Central memory CD8-positive, alpha-beta T cell (primary cell): ENCODE data around the gene FOXN3.

Experiments used
- ATAC-seq: fragments of 150-1000 bp; cut with Tn5 transposase; replicated peaks from 2 replicates; pipeline ENCODE4 v1.10.0; 2022; ENCODE audit warnings: mild to moderate bottlenecking, moderate FRiP score, moderate number of reproducible peaks; ENCODE audit not compliant: poor library complexity, severe bottlenecking; ENCODE audit errors: extremely low read depth
- DNase-seq, 2 donors: peaks; one replicate each; pipeline ENCODE4 v3.0.0; 2021; ENCODE audit warnings: low spot score in 2 of 2
- H3K27ac Mint-ChIP-seq: one replicate; pipeline ENCODE4 v1.8.0; 2022; ENCODE audit warnings: low read depth, mild to moderate bottlenecking, moderate library complexity, mixed read lengths
- H3K27me3 Mint-ChIP-seq: one replicate; pipeline ENCODE4 v1.8.0; 2022; ENCODE audit warnings: mixed read lengths
- H3K36me3 Mint-ChIP-seq: one replicate; pipeline ENCODE4 v1.8.0; 2022; ENCODE audit warnings: mild to moderate bottlenecking, moderate library complexity, mixed read lengths; ENCODE audit not compliant: insufficient read depth
- H3K4me1 Mint-ChIP-seq: one replicate; pipeline ENCODE4 v1.8.0; 2022; ENCODE audit warnings: mixed read lengths
- H3K4me3 Mint-ChIP-seq: one replicate; pipeline ENCODE4 v1.8.0; 2022; ENCODE audit warnings: mild to moderate bottlenecking, moderate library complexity, mixed read lengths
- H3K9me3 Mint-ChIP-seq: one replicate; pipeline ENCODE4 v1.8.0; 2022; ENCODE audit warnings: mixed read lengths

FOXN3 gene

DNA sequence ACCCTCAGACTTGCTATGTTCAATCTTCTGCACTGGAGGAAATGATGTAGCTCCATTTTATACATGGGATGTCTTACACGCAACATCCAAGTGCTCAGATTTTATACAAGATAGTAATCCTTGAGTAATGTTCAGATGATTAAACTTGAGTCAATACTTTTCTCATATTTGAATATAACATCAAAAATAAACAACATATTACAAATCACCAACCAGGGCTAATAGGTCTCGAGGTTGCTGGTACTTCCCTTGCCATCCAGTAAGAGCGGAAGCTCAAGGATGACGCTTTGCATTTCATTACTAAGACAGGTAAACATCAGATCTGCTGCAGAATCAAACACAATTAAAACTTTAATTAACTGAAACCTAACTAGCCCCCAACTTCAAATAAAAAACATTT lies 97.3 kb downstream of the FOXN3 start:
- no peaks in the 10 kb centered on the region for H3K9me3 Mint-ChIP-seq
- H3K27ac Mint-ChIP-seq, result no peak overlapping the region
- DNase-seq (no peak), ATAC-seq (no peak)
- H3K36me3 Mint-ChIP-seq, result peaks cover 8% of the 10 kb centered on the region
- H3K4me3 Mint-ChIP-seq, result no peak overlapping the region
- peaks cover 71% of the 10 kb centered on the region for H3K4me1 Mint-ChIP-seq
- no peaks in the 10 kb centered on the region for H3K27me3 Mint-ChIP-seq

DNA sequence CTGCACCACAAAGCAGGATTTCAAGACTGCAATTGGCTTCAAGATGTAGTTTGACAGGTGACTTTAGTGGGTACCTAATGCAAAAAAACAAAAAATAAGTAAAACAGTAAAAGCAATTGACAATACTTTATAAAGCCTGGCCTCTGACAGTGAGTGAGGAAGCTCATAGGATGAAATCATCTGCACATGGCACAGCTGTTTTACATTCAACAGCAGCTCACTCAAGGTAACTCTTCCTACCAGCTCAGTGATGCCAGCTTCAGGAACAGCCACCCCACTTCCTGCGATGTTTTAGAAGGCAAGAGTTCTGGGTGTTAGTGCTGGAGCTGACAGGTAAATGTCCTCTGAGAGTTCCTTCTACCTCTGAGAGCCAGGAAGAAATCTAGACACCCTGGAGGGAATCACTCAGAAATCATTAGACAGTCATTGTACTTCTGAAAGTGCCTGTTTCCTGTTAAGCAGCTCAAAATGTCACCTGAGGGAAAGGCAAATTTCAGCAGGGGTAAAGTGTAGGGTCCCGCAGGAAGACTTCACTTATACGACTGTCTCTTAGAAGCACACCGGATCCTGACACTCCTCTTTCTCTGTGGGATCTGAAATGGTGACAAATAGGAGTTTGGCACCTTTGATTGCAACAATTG lies 99.9 kb downstream of the FOXN3 start:
- no peak overlapping the region for H3K4me3 Mint-ChIP-seq
- peaks cover 50% of the 10 kb centered on the region for H3K4me1 Mint-ChIP-seq
- ATAC-seq (no peak), DNase-seq (no peak)
- H3K27ac Mint-ChIP-seq, result no peak overlapping the region
- no peaks in the 10 kb centered on the region for H3K9me3 Mint-ChIP-seq
- H3K36me3 Mint-ChIP-seq, result peaks cover 8% of the 10 kb centered on the region
- H3K27me3 Mint-ChIP-seq, result no peaks in the 10 kb centered on the region

DNA sequence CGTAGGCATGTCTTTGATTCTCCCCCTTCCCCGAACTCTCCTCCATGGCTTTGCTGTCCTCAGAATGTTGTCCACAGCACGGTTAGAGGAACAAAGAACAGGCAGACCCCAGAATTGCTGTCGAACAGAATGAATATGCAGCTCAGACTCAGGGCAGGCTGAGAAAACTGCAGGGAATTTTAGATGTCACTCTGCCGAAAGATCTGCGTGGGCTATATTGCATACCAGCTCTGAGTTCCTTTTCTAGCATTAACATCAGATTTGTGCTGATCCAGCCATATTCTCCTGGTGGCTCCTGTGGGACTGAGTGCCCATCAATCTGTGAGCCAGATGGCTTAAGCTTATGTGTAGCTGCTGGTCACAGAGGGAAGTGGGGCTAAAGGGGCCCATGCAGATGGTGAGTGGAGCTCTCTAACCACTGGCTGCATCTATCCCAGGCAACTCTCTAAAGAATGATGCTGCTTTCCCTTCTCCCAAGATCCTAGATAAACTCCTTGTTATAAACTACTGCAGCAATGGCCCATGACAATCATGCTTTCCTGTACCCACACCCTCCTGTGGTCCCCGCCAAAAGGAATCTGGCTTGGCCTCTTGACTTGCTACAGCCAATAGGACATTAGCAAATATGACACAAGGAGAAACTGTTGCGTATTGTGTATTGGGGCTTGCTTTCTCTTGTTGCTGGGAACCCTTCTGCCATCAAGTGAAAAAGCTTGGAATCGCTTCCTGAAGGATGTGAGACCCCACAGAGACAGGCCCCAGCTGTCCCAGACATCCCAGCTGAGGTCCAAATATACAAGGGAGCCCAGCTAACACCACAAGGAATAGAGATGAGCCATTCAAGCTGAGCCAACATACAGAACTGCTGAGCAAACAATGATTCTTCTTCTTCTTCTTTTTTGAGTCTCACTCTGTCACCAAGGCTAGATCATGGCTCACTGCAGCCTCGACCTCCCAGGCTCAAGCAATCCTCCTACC lies 101.3 kb downstream of the FOXN3 start:
- H3K27me3 Mint-ChIP-seq, result no peaks in the 10 kb centered on the region
- ATAC-seq (no peak), DNase-seq (no peak)
- H3K4me1 Mint-ChIP-seq, result peaks cover 43% of the 10 kb centered on the region
- H3K27ac Mint-ChIP-seq, result no peak overlapping the region
- no peaks in the 10 kb centered on the region for H3K9me3 Mint-ChIP-seq
- peaks cover 10% of the 10 kb centered on the region for H3K36me3 Mint-ChIP-seq
- H3K4me3 Mint-ChIP-seq, result no peak overlapping the region

DNA sequence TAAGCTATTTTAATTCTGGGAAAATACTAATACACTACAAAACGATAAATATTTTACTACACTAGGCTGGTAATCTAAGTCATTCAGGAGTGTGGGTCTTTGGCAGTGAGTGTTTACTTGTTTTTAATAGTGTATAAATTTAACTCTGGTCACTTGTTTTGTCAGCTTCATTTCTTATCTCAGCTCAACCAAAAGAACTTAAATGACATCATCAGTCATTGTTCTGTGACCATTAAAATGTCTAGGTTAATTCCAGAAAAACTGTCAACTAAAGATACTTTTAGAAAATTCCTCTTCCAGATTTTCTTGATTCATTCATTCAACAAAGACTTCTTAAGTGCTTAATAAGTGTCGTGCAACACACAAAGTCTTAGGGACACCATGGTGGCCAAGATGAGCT lies 102.8 kb downstream of the FOXN3 start:
- no peak for ATAC-seq
- no peak for DNase-seq
- no peak overlapping the region for H3K27ac Mint-ChIP-seq
- peaks cover 43% of the 10 kb centered on the region for H3K4me1 Mint-ChIP-seq
- H3K36me3 Mint-ChIP-seq, result peaks cover 5% of the 10 kb centered on the region
- H3K4me3 Mint-ChIP-seq, result no peak overlapping the region
- H3K27me3 Mint-ChIP-seq, result no peaks in the 10 kb centered on the region
- no peaks in the 10 kb centered on the region for H3K9me3 Mint-ChIP-seq

GRCh38 chr14:89312932-89313331 lies 104.1 kb downstream of the FOXN3 start:
- H3K36me3 Mint-ChIP-seq, result peaks cover 3% of the 10 kb centered on the region
- no peak for ATAC-seq
- no peaks in the 10 kb centered on the region for H3K9me3 Mint-ChIP-seq
- DNase-seq, result no peak
- no peak overlapping the region for H3K27ac Mint-ChIP-seq
- H3K27me3 Mint-ChIP-seq, result no peaks in the 10 kb centered on the region
- no peak overlapping the region for H3K4me3 Mint-ChIP-seq
- peaks cover 40% of the 10 kb centered on the region for H3K4me1 Mint-ChIP-seq

GRCh38 chr14:89310211-89310610 lies 106.8 kb downstream of the FOXN3 start:
- DNase-seq (no peak), ATAC-seq (no peak)
- Mint-ChIP-seq H3K4me3 (no peak overlapping the region), H3K9me3 (no peaks in the 10 kb centered on the region), H3K4me1 (peaks cover 44% of the 10 kb centered on the region), H3K27me3 (no peaks in the 10 kb centered on the region), H3K36me3 (peaks cover 3% of the 10 kb centered on the region), H3K27ac (no peak overlapping the region)

GRCh38 chr14:89309670-89310177 lies 107.3 kb downstream of the FOXN3 start:
- H3K36me3 Mint-ChIP-seq, result peaks cover 1% of the 10 kb centered on the region

DNA sequence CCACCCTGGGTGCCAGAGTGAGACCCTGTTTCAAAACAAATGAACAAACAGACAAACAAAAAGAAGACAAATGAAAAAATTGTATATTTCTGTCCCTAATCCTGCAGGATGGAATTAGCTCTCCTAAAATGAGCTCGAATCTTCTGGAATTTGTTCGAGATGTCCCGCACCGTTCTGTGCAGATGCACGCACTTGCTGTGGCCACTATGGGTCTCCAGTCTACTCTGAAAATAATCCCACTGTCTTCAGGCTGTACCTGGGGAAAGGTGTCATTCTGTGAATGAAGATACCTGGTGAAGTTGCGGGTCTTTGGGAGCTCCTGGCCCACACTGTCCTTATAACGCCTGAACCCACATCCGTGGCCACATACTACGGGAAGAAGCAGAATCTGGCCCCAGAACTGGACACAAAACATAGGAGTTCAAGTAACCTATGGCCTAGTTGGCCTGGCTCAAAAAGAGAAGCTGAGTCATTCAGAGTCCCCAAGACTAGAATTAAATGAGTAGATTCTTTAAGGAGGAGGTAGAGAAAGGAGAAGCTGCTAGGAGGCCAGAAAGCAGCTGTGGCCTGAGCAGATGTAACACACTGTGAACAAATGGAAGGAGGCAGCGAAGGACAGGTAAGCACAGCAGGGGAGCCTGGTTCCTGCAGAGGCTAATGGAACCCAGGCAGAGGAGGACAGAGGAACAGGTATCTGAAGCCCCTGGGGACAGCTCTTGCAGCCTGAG lies 108.6 kb downstream of the FOXN3 start:
- Mint-ChIP-seq H3K27ac (no peak overlapping the region), H3K4me1 (peaks cover 53% of the 10 kb centered on the region)
- DNase-seq, result no peak

More at GRCh38 chr14:89309670-89310177, 107.3 kb downstream of the FOXN3 start:
- Mint-ChIP-seq H3K9me3 (no peaks in the 10 kb centered on the region), H3K27me3 (no peaks in the 10 kb centered on the region), H3K4me1 (peaks cover 43% of the 10 kb centered on the region), H3K27ac (no peak overlapping the region), H3K4me3 (no peak overlapping the region)
- ATAC-seq, result no peak
- DNase-seq, result no peak

GRCh38 chr14:89307409-89307808 lies 109.6 kb downstream of the FOXN3 start:
- DNase-seq, result no peak
- Mint-ChIP-seq H3K36me3 (peaks cover 5% of the 10 kb centered on the region), H3K4me1 (peaks cover 63% of the 10 kb centered on the region), H3K9me3 (no peaks in the 10 kb centered on the region), H3K4me3 (no peak overlapping the region), H3K27ac (no peak overlapping the region), H3K27me3 (no peaks in the 10 kb centered on the region)
- no peak for ATAC-seq

More for the DNA sequence above, 108.6 kb downstream of the FOXN3 start:
- Mint-ChIP-seq H3K27me3 (no peaks in the 10 kb centered on the region), H3K9me3 (no peaks in the 10 kb centered on the region), H3K4me3 (no peak overlapping the region), H3K36me3 (peaks cover 5% of the 10 kb centered on the region)
- ATAC-seq, result no peak

- H3K27me3 Mint-ChIP-seq, result no peaks in the 10 kb centered on the region
- ATAC-seq, result no peak
- DNase-seq, result no peak
- no peaks in the 10 kb centered on the region for H3K9me3 Mint-ChIP-seq
- H3K4me3 Mint-ChIP-seq, result no peak overlapping the region
- no peak overlapping the region for H3K27ac Mint-ChIP-seq
- peaks cover 65% of the 10 kb centered on the region for H3K4me1 Mint-ChIP-seq
- H3K36me3 Mint-ChIP-seq, result peaks cover 4% of the 10 kb centered on the region
Measured at GRCh38 chr14:89304972-89305703, 111.9 kb downstream of the FOXN3 start.

- H3K27me3 Mint-ChIP-seq, result no peaks in the 10 kb centered on the region
- no peak for DNase-seq
- peak overlapping the region; percentile 80 for H3K27ac Mint-ChIP-seq
- H3K9me3 Mint-ChIP-seq, result no peaks in the 10 kb centered on the region
- H3K4me3 Mint-ChIP-seq, result no peak overlapping the region
- peaks cover 63% of the 10 kb centered on the region for H3K4me1 Mint-ChIP-seq
- ATAC-seq, result no peak
- H3K36me3 Mint-ChIP-seq, result peaks cover 5% of the 10 kb centered on the region
Measured at GRCh38 chr14:89304561-89304960, 112.5 kb downstream of the FOXN3 start.
